HG03571 (cell line): ENCODE results near the gene DCPS.

Experiments
- ATAC-seq: cut with Tn5 transposase; IDR thresholded peaks from one replicate; pipeline ENCODE4 v1.9.1; 2021; ENCODE audit not compliant: unreplicated experiment

The DCPS gene

GRCh38 chr11:126327281-126328000 lies 23.6 kb downstream of the DCPS start:
- ATAC-seq: no peak

- no peak for ATAC-seq
Measured at GRCh38 chr11:126328001-126328390, 24.1 kb downstream of the DCPS start.

DNA sequence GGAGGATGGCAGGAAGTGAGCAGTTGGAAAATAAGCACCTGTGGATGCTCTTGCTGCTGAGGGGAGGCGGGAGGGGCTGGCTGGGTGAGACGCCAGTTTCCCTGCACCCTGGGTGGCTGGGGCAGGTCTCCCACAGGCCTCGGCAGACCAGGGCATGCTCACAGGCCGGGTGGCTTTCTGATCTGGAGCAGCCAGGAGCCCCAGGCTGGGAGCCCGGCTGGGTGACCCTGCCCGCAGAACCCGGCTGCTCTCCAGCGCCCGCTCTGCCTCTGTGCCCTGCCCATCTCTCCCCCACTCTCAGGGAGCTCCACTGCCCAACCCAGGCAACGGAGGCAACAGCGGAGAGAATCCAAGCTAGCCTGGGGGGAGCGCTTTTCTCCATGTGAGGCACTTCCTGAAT lies 24.6 kb downstream of the DCPS start:
- no peak for ATAC-seq

- ATAC-seq: no peak
Measured at GRCh38 chr11:126328938-126329643, 25.2 kb downstream of the DCPS start.

DNA sequence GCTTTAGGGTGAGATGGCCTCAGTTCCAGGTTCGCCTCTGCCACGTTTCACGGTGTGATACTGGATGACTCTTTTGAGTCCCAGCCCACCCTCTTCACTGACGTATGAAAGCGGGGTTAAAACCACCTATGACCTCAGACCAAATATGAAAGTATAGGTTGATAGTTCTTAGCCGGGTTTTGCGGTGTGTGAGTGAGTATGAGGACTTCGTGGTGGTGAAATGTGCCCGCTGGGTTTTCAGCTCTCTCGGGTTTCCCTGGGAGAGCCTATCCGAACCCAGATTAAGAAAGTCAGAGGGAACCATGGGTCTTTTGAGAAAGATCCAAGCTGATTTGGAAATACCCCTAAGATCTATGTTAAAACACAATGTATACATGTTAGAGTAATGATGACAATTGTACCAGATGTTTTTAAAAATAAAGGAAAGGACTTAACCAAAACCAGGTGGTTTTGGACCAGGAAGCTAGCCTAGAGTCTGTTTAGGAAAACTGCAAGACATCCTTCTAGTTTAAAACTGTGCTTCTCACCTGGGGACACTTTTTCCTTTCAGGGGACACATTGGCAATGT lies 25.9 kb downstream of the DCPS start:
- no peak for ATAC-seq

DNA sequence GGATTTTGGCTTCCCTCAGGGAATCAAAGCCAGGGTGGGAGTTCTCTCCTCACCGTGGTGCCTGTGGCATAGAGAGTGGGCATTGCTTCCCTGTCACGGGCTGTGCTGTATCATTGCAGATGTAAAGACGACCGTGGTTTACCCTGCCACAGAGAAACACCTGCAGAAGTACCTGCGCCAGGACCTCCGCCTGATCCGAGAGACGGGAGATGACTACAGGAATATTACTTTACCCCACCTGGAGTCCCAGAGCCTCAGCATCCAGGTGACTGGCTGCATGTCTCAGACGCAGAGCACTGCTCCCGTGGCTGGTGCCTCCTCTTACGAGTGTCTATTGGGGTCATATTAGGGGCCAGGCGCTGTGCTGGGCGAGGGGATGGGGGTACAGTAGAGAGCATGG lies 27.4 kb downstream of the DCPS start:
- ATAC-seq: no peak

- no peak for ATAC-seq
Measured at GRCh38 chr11:126332221-126332711, 28.4 kb downstream of the DCPS start.

DNA sequence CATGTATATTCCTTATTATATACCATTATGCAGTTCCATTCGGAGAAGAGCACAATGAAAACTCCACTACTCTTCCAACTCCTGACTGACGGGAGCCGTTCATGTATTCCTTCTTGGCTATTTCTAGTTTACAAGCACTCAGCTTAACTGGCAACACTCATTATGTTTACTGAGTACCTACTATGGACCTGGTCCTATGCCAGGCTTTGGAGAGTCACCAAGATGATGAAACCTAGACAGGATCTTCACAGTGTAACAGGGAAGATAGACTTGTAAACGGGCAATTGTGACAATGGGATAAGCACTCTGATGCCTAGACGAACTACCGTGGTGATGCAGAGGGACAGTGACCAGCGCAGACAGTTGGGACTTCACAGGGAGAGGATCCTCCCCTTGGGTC lies 29.3 kb downstream of the DCPS start:
- ATAC-seq: no peak

DNA sequence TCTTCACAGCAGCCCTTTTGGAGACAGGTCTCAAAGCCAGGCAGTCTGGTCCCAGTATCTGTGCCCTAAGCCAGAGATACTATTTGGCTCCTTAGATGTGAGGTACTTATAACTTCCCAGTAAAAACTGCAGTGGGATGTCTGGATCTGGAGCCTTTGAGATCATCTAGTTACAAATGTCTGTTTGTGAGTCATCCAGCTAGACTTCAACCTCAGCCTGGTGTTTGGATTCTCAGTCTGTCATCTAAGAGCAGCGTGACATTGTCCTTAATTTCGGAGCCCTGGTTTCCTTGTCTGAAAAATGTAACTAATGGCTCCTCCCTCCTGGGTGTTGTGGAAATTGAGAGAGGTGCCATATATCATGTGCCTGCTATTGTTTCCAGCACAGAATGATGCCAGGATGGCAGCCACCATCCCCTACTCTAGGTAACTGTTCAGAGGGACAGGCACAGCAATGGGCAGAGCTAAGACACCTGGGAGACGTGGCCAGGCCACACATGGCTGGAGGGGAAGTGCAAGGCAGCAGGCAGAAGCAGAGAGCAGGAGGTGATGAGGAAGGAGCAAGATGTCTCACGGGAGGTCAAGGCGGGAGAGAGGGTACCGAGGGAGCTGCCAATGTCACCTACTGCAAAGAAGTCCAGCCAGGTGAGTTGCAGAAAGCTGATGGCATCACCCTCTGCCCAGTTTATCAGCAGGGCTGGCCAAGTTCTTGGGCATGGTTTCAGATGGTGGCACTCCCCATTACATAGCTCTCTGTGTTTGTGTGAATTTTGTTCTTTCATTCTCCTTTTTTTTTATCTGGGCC lies 31.0 kb downstream of the DCPS start:
- ATAC-seq: no peak

DNA sequence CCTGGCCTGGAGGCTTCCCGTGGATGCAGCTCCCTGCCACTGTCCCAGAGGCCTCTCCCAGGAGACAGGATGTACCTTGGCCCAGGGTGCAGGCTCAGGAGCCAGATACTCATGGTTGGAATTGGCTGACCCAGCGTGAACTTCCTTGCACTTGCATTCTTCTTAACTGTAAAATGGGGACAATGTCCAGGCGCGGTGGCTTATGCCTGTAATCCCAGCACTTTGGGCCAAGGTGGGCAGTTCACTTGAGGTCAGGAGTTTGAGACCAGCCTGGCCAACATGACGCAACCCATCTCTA lies 31.6 kb downstream of the DCPS start:
- no peak for ATAC-seq

DNA sequence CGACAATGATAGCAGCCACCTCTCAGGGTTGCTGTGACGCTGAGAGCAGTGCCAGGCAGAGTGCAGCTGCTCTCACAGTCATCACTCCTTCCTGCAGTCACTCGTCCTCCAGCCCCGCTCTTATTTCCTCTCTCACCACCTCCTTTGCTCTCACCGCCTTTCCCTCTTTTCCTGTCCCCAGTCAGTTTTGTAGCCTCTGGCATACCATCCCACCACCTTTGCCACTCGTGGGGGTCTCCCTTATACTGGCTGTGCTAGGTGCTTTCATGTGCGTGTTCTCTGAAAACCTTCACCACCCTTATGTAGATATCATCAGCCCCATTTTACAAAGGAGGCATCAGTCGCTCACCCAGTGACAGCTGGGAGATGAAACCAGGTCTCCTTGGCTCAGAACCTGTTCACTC lies 32.3 kb downstream of the DCPS start:
- no peak for ATAC-seq

DNA sequence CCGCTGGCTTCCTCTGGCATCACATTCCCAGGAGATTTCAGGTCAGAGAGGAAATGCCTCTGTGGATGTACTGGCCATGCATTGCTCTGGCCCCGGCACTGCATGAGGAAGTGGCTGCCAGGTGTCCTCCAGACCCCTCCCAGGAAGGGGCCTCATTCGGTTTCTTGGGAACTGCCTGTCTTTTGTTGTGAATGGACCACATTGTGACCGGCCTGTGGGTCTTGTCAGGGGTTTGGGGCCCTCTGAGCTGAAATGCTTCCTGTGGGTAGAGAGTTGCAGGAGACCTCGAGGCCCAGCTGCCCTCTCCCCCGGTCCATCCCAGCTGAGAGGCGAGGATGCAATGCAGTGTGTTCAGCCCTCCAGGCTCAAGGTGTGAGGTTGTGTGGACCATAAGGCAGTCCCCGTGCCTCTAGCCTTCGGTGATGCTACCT lies 32.8 kb downstream of the DCPS start:
- ATAC-seq: no peak

GRCh38 chr11:126337126-126337473 lies 33.2 kb downstream of the DCPS start:
- ATAC-seq: no peak

DNA sequence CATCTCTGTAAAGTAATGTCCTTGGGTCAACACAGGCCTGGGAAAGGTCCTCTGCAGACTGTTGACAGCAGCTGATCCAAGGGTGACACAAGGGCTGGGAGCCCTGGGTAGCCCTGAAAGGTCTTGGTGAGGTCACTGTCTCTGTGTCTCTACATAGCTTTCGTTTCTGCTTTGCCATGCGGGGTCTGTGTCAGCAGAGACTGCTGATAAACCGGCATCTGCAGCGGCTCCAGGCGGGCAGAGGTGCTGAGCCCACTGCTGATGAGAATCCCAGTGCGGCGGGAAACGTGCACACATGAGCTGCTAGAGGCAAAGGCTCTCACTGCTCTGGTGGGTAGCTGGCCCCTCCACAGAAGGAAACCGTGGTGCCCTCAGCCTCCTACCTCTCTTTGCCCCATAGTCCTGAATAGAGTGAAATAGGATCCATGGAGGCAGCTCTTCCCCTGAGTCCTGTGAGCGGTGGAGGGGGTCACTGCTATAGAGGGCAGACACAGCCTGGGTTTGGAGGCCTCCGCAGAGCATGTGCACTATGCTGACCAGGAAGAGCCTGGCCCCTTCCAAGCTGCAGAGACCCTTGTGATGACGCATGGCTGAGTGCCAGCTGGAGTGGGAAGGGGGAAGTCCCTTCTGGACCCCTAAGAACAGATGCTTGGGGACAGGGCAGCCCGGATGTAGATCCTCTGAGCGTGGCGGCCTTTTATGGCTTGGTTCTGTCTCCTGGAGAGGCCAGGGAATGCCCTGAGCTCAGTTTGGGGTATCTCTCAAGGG lies 33.8 kb downstream of the DCPS start:
- ATAC-seq: no peak

GRCh38 chr11:126338346-126339055 lies 34.6 kb downstream of the DCPS start:
- ATAC-seq: no peak

DNA sequence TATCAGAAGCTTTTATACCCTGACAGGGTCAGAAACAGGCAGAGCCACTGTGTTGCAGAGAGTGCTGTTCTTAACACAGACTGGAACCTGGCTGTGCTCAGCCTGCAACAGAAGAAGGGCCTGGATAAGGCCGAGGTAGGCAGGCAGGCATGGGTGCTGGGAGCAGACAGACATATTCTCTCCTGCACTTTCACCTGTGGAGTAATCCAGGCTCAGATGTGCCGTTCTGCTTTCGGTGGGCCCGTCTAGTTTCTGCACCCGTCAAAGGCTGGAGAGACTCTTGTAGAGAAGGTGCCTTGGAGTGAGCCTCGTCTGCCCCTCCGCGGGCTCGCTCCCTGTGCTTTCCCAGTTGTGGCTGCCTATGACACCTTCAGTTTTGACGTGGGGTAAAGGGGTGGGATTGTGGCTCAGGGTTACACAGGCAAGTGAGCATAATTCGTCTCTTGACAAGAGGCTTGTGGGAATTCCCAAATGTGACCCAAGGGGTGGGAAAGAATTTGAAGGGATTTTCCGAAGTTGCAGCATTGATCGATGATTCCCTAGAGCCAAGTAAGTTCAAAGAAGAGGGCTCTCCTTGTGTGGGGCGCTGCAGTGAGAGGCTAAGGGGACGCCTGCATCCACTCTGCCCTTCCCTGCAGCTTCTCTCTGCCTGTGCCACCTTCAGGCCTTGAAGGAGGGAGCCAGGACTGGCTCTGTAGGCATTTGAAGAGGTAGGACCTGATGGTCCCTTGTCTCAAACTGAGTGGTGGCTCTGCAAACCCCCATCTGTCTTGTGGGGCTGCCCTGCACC lies 35.4 kb downstream of the DCPS start:
- ATAC-seq: no peak

DNA sequence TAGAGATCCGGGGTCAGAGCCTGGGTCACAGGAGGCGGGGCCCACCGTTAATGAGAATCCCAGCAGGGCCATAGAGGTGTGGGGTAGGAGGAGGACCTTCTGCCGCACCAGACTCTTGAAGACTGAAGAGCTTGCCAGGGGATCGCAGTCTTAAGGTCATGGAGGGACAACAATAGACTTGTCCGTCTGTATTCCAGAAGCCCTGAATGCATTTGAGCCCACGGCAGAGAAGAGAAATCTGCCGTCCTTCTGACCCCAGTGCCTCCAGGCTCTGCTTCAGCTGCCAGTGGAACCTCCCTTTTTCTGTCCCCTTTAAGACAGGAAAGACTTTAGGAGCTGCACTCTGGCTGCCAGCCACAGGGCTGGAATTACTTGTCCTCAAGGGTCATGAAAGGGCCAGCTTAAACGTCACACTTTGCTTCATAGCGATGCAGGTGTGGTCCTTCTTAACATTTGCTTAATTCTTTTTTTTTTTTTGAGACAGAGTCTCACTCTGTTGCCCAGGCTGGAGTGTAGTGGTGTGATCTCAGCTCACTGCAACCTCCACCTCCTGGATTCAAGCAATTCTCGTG lies 36.1 kb downstream of the DCPS start:
- ATAC-seq: no peak

DNA sequence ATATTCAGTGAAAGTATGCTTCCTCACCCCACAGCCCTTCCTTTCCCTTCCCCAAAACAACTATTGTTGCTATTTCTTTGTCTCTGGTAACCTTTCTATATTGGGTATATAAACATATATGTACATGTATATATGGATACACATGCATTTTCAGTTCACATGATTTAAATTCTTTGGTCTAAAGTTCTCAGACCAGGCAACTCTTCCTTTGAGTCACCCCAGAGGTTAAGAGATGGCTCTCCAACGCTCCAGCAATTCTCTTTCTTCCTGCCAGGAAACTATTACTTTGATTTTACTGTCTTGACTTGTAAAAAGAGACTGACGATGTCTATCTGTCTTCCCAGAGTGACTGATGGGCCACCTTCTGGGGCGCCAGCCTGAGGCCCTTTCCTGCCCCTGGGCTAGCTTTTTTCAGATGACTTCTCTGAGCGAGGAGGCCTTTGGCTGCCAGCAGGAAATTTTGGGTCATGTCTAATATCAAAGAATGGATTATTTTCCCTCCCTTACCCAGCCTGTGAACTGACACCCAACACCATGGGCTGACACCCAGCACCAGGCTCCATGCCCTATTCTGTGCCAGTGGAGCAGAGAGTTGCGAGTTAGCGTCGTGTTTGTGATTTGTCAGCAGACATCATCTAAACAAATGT lies 37.2 kb downstream of the DCPS start:
- ATAC-seq: no peak

GRCh38 chr11:126341760-126342161 lies 37.9 kb downstream of the DCPS start:
- no peak for ATAC-seq
